Left hindlimb (tissue), 1 donor: Measurements from ENCODE around the gene HMG20B.
"Not testable (repeated sequence)": the region's sequence is repeated elsewhere in the genome, so short reads cannot be mapped to it uniquely, and the experiment has no call there.

Experiments used
- DNase-seq: peaks from one replicate; pipeline ENCODE4 v3.0.0-alpha.2; 2018

Gene HMG20B

DNA sequence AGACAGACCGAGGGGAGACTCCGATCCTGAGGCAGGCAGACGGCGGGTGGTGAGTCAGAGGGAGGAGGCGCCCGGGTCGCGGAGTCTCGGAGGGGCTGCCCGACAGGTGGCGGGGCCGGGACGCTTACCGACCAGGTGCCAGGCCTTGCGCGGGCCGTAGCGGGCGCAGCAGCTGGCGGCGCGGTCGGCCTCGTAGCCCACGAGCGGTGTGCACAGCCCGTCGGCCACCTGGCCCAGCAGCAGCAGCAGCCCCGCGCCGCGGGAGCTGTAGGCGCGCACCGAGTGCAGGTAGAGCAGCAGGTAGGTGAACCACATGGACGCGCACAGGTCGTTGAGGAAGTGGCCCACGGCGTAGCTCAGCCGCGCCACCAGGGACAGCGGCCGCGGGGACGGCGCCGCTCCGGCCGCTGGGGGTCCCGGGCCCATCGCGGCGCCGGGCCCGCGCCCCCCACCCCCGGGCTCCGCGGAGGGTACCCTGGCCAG is 15.7 kb upstream of the HMG20B start:
- no peak for DNase-seq

GRCh38 chr19:3557461-3558248 is 15.1 kb upstream of the HMG20B start, which contains the start of gene MFSD12:
Gene MFSD12 (minus strand): TSS chr19:3557586. CDS start chr19:3557403, 183 bp downstream.
- DNase-seq, result peak; percentile 95

GRCh38 chr19:3563709-3564524 is 8.8 kb upstream of the HMG20B start:
- no peak for DNase-seq

- no peak for DNase-seq
Observed at GRCh38 chr19:3565139-3565538, 7.6 kb upstream of the HMG20B start.

GRCh38 chr19:3570042-3570441 is 2.7 kb upstream of the HMG20B start:
- not testable (repeated sequence) for DNase-seq

DNA sequence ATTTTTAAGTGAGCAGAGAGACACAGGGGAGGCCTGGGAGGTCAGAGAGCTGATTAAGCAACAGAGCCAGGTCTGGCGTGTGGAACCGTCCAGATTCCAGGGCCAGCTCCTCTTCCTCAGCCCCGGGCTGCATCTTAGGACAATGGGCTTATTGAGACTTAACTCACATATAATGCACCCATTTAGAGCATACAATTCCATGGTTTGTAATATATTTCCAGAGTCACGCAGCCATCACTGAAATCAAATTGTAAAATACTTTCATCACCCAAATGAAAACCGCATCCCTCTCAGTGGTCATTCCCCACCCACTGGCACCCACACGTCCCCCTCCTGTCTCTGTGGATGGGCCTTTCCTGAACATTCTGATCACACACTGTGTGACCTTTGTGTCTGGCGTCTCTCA is 2.1 kb upstream of the HMG20B start:
- no peak for DNase-seq

GRCh38 chr19:3572132-3572854 is 451 bp upstream of the HMG20B start:
- DNase-seq, result peak; percentile 100

- DNase-seq, result no peak
Observed at GRCh38 chr19:3573162-3573857, 566 bp downstream of the HMG20B start.

GRCh38 chr19:3573858-3574637 is 1.3 kb downstream of the HMG20B start:
- DNase-seq, result peak; percentile 85

GRCh38 chr19:3575260-3575741 is 2.6 kb downstream of the HMG20B start:
- no peak for DNase-seq

DNA sequence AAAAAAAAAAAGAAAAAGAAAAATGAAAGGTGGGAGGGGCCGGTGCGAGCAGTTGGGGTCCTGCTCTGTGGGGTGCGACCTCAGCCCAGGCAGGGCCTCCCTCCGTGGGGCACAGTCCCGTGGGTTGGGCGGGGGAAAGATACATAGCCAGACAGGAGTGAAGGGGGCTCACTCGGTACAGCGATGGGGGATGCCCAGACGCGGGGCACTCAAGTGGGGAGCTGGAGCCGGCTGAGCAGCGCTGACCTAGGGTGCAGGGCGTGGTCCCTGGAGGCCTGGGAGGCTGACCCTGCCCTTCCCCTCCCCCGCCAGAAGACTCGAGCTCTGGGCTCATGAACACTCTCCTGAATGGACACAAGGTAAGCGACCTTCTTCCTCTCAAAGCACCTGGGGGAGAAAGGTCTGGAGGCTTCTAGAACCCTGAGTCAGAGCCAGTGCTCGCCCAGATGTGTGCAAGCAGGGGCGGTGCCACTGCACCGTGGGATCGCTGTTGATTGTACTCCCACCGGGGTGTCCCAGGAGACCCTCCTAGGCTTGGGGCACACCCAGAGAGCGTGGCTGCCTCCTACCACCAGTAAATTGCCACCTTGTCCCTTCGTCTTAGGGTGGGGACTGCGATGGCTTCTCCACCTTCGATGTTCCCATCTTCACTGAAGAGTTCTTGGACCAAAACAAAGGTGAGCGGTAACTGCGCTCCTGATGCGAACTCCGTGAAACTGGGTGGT is 3.4 kb downstream of the HMG20B start:
- no peak for DNase-seq

GRCh38 chr19:3576696-3577443 is 4.1 kb downstream of the HMG20B start:
- DNase-seq, result peak; percentile 85

- no peak for DNase-seq
Observed at GRCh38 chr19:3577723-3578344, 5.1 kb downstream of the HMG20B start.

- no peak for DNase-seq
Observed at GRCh38 chr19:3578390-3578789, 5.6 kb downstream of the HMG20B start.

GRCh38 chr19:3580156-3580934 is 7.6 kb downstream of the HMG20B start:
- no peak for DNase-seq

- DNase-seq, result not testable (repeated sequence)
Observed at GRCh38 chr19:3581792-3582191, 9.0 kb downstream of the HMG20B start.

- DNase-seq, result not testable (repeated sequence)
Observed at GRCh38 chr19:3584036-3584802, 11.5 kb downstream of the HMG20B start.
